HepG2 (cell line): ENCODE data around the gene ALOX5AP.

ENCODE experiments used
- CBX2 ChIP-seq, 2 experiments: fragments of 200-600 bp in 1 of 2; sonication (generic); formaldehyde crosslinking in 1 of 2; IDR thresholded peaks; 2 replicates each; pipeline versions ENCODE4 v1.7.0 to v1.8.1; 2018 to 2022; ENCODE audit warnings: low read depth in 2 of 2, low read length in 1 of 2, mild to moderate bottlenecking in 1 of 2, missing genetic modification reagents in 1 of 2
- CTCF ChIP-seq: sonication (generic); formaldehyde crosslinking; IDR thresholded peaks from 2 replicates; pipeline ENCODE4 v1.5.0; 2020; ENCODE audit warnings: mild to moderate bottlenecking, missing genetic modification reagents, moderate library complexity
- HIVEP1 ChIP-seq: sonication (generic); formaldehyde crosslinking; IDR thresholded peaks from 2 replicates; pipeline ENCODE4 v1.4.0; 2020; ENCODE audit warnings: mild to moderate bottlenecking, missing genetic modification reagents
- SP1 ChIP-seq, 2 experiments: fragments of 450-650 bp in 1 of 2; sonication (generic) in 1 of 2; formaldehyde crosslinking in 1 of 2; IDR thresholded peaks; 2 replicates each; pipeline versions ENCODE4 v1.4.0 to v1.6.1; 2016 to 2020; ENCODE audit warnings: missing genetic modification reagents in 1 of 2
- SRF ChIP-seq: IDR thresholded peaks from 2 replicates; pipeline ENCODE4 v1.6.1; 2011; ENCODE audit warnings: mild to moderate bottlenecking, low read depth, low read length, moderate library complexity
- ZBTB40 ChIP-seq, 2 experiments: fragments of 450-650 bp in 1 of 2; sonication (generic) in 1 of 2; formaldehyde crosslinking in 1 of 2; IDR thresholded peaks; 2 replicates each; pipeline versions ENCODE4 v1.6.1 to v1.8.0; 2016 to 2022; ENCODE audit warnings: antibody characterized with exemption in 1 of 2, mild to moderate bottlenecking in 1 of 2, missing genetic modification reagents in 1 of 2
- ZNF274 ChIP-seq: sonication (generic); formaldehyde crosslinking; IDR thresholded peaks from 2 replicates; pipeline ENCODE4 v1.5.1; 2020; ENCODE audit warnings: mild to moderate bottlenecking, missing genetic modification reagents

GRCh38 chr13:30810261-30810701 lies 74.9 kb downstream of the ALOX5AP start:
- no peak for TF ChIP-seq HIVEP1
- no peak for TF ChIP-seq CBX2 (IDR thresholded peaks at IDR 0.05; ENCODE audit: low read depth, low read length)
- TF ChIP-seq CBX2 (CRISPR knock-in tag; IDR thresholded peaks at IDR 0.05; ENCODE audit: low read depth), result no peak
- TF ChIP-seq SRF, result no peak
- TF ChIP-seq ZNF274 (CRISPR knock-in tag), result no peak
- no peak for TF ChIP-seq ZBTB40 (IDR thresholded peaks at IDR 0.05)
- no peak for TF ChIP-seq ZBTB40 (CRISPR knock-in tag; IDR thresholded peaks at IDR 0.05)
- TF ChIP-seq SP1 (IDR thresholded peaks at IDR 0.05), result no peak
- no peak for TF ChIP-seq SP1 (CRISPR knock-in tag; IDR thresholded peaks at IDR 0.05)
- TF ChIP-seq CTCF (CRISPR knock-in tag), result no peak
